GM12892 (cell line): ENCODE results near the gene CCDC28A.

ENCODE experiments used
- POLR2A ChIP-seq: IDR thresholded peaks from 2 replicates; pipeline ENCODE4 v1.6.1; 2011; ENCODE audit warnings: low read depth, low read length, control low read depth
- POLR2AphosphoS5 ChIP-seq: IDR thresholded peaks from 2 replicates; pipeline ENCODE4 v1.6.1; 2011; ENCODE audit warnings: low read depth, low read length, control low read depth

DNA sequence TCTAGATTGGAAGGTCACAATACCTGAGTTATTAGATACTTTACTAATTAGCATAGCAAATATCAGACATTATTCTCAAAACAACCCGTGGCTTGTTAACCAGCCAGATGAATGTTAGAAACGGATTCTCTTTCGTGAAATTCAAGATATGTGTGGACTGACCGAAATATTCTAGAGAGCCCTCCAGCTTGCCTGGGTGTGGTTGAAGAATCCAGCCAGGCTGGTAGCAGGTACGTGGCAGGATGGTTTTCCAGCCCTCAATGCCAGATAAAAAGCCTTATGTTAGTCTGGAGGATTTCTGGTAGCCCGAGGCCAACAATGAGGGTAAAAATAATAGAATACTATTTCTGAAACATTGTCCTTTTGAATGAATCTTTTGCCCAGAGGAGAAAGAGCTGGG is 41.7 kb downstream of the CCDC28A start:
- no peak for TF ChIP-seq POLR2AphosphoS5
- TF ChIP-seq POLR2A, result no peak
